ENCODE measurements around the gene SH3RF3.

DNA sequence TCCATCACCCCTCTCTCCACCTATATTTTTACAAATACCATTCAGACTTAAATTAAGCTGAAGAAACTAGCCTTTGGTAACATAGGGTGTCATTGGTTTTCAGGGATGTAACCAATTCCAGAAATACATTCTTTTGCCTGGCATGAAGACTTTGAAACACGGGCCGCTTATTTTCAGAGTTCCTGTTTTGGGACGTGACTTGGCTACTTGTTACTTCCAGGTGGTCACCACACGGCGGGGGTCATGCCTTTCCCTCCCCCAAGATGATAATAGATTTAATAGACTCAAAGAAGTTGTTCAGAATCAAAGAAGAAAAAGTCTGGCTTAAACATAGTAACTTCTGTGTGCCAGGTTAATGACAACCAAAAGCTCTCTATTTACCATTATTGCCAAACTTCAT, 374.2 kb downstream of the SH3RF3 start:
- TF ChIP-seq, protein P1, sequence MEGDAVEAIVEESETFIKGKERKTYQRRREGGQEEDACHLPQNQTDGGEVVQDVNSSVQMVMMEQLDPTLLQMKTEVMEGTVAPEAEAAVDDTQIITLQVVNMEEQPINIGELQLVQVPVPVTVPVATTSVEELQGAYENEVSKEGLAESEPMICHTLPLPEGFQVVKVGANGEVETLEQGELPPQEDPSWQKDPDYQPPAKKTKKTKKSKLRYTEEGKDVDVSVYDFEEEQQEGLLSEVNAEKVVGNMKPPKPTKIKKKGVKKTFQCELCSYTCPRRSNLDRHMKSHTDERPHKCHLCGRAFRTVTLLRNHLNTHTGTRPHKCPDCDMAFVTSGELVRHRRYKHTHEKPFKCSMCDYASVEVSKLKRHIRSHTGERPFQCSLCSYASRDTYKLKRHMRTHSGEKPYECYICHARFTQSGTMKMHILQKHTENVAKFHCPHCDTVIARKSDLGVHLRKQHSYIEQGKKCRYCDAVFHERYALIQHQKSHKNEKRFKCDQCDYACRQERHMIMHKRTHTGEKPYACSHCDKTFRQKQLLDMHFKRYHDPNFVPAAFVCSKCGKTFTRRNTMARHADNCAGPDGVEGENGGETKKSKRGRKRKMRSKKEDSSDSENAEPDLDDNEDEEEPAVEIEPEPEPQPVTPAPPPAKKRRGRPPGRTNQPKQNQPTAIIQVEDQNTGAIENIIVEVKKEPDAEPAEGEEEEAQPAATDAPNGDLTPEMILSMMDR (IDR thresholded peaks at IDR 0.05), result no peak
- no peak for TF ChIP-seq POLR2A (IDR thresholded peaks at IDR 0.05)
